Lung microvascular endothelial cell (primary cell): ENCODE results near the gene SAMD1. TPM values are rescaled to one million over a fixed set of nuclear protein-coding genes. Genes with fewer than 3 reads are reported as not detected.

ENCODE experiments used
- DNase-seq, 2 donors: peaks; one replicate each; pipeline versions ENCODE4 v3.0.0 to v3.0.0-alpha.2; 2010; ENCODE audit warnings: low read depth in 2 of 2
- total RNA-seq: library from RNA; depleted of rRNA; stranded (reverse); fragments of >200 nt; gene quantifications from 2 replicates; pipeline ENCODE4 v1.2.1, GENCODE V29; 2014

Gene SAMD1
- 8.3 and 18.3 TPM in 2 replicates for total RNA-seq

DNA sequence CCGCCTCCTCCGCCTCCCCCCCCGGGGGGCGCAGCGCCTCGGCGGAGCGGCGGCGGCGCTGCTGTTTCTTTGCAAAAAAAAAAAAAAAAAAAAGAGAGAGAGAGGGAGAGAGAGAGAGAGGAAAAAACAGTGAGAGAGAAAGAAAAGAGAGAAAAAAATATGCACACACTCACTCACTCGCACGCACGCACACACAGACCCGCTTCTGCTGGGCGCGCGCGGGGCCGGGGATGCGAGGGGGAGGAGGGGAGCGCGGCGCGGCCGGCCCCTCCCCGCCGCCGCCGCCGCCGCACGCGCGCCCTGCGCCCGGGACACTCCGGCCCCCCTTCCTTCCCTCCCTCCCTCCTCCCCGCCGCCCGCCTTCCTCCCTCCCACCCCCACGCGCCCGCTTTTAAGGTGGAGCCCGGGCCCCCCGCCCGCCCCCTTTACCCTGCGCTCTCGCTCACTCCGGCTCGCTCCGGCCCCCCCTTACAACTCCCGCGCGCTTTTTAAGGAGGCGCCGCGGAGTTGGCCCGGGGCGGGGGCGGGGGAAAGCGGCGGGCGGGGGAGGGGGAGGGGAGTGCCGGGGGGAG lies at the start of gene SAMD1:
Gene SAMD1, minus strand, starts transcription at position 243 of the 572 bp plus-strand sequence.
- peak; percentile 86 to 92 for DNase-seq

- DNase-seq = no peak
These were observed 49.4 kb upstream of the SAMD1 start for GRCh38 chr19:14139944-14140343.

DNA sequence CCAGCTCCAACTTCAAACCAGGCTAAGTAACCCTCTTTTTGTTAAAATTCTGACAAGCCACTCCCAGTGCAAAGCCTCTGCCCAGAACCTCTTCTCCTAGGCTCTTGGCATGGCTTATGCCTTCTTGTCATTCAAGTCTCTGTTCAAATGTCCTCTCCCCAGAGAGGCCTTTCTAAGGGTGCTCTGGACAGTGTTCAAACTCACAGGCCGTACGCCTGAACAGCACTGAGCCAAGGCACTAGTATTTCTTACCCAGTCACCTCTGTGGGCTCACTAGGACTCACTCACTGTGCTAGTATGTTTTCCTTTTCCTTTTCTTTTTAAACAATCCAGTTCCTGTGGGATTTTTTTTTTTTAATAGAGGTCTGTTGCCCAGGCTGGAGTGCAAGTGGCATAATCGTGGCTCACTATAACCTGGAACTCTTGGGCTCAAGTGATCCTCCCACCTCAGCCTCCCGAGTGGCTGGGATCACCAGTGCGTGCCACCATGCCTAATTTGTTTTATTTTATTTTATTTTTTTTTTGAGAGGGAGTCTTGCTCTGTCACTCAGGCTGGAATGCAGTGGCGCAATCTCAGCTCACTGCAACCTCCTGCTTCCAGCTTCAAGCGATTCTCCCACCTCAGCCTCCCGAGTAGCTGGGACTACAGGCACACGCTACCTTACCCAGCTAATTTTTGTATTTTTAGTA lies 48.2 kb upstream of the SAMD1 start:
- peak in 1 of 2 donors; percentile 64 for DNase-seq

DNA sequence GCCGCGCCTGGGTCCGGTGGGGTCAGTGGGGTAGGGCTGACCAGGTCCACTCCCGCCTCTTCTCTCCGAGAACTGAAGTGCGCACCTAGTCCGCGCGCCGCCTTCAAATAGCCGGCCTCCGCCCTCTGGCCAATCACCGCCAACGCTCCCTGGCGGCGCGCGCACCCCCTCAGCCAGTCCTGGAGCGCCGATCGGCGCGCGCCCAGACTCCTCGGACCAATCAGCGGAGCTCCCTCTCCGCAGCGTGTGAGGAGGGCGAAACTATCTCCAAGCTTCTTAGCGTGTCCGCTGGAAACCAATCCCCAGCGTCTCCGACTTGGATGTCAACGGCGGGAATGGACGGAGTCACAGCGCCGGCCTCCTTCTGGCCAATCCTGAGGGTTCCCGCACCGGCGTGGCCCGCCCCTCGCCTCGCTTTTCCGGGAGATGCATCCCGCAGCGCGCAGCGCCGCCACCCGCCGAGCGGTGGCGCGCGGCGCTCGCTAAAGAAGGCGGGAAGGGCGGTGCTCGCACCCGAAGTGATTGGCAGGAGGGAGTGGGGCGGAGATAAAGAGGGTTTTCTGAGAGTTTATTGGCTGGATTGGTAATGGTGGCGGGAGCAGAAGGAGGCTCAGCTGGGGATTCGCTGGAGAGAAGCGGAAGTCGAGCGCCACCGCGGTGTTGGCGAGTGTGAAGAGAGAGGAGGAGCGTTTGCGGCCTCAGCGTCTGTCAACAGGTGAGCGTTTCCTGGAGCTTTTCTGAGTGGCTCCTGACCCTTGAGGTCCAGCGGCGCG lies 46.1 kb upstream of the SAMD1 start, which contains the start of gene ASF1B:
Gene ASF1B, minus strand, starts transcription at position 81 of the 773 bp plus-strand sequence. CDS start 133 bp downstream, outside the sequence.
- DNase-seq = peak; percentile 100

DNA sequence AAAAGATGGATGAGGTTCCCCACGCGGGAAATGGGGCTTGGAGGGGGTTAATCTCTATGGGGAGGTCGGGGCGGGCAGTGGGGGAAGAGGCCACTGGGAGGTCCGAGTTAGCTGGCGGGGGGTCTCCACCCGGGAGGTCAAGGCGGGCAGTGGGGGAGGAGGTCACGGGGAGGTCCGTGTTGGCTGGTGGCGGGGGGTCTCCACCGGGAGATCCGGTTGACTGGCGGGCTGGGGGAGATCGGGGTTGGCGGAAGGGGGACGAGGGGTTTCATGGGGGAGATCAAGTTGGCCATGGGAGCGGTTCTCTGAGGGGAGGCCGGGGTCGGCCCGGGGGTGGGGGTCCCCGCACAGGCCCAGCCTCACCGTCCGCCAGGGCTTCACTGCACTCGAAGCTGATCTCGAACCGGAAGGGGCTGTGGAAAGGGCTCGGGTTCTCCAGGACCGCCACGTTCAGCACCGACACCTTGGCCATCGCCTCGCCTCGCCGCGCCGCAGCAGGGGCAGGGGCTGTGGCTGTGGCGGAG lies 45.5 kb upstream of the SAMD1 start:
- DNase-seq = no peak

DNA sequence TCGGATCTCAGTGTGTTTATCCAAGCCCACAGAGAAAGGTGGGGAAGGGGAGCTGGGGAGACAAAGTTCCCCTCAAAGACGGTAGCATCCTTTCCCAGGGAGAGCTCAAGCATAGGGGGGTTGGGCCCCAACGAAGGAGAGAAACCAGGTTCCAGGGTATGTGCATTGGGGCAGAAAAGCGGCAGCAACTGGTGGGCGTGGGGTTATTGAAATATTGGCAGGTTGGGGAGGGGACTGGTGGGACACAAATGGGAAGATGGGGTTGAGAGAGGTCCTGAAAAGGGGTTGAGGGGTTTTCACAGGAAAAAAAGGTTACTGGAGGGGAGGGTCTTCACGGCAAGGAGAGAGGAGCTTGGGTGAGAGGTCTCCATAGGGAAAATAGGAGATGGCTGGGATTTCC lies 44.8 kb upstream of the SAMD1 start:
- DNase-seq = no peak

GRCh38 chr19:14127929-14128509 lies 37.5 kb upstream of the SAMD1 start:
- no peak for DNase-seq

DNA sequence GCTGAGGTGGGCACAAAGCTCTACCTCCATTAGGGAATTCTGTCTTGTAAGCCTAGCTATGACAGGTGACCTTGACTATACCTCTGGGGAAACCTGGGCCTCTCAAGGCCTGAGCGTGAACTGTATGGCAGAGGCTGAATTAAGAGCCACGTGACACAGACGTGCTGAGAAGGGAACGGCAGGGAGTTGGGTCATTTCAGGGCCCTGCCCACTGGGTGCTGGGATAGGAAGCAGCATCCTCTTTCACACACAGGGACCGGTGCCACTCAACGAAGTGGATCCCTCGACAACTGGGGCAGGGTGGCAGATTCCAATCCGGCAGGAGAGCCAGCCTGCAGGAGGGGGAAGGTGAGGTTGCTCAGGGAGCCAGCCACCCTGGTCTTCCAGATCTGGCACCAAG lies 36.6 kb upstream of the SAMD1 start:
- DNase-seq = no peak

DNA sequence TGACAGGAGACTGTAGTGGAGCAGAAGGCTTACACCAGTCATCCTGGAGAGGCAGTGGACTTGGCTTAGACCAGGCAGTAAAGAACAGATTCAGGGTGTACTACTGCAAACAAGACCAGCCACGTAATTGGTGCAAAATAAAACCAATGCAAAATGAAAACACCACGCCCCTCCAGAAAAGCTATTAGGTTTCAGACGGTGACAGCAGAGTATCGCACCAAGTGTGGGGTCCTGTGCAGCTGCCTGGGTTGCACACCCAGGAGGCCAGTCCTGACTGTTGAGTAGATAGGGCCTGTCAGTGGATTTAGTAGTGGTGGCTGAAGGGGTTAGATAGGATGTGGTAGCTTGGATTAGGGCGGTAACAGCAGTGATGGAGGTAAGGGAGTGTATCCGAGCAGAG lies 32.4 kb upstream of the SAMD1 start:
- no peak for DNase-seq

DNA sequence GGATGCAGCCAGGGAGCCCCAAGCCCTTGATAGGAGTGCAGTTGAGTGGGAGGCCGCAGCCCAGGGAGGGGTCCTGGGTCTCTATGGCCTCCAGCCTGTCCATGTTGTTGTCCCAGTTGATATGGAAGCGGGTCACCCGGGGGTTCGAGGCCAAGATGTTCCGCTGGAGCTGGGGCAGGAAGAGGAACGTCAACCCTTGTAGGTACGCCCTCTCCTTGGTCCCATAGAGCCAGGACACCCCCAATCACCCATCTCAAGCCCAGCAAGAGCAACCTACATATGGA lies 29.9 kb upstream of the SAMD1 start:
- no peak for DNase-seq

GRCh38 chr19:14119644-14120496 lies 29.3 kb upstream of the SAMD1 start:
- no peak for DNase-seq

GRCh38 chr19:14119146-14119545 lies 28.6 kb upstream of the SAMD1 start:
- DNase-seq = no peak

DNA sequence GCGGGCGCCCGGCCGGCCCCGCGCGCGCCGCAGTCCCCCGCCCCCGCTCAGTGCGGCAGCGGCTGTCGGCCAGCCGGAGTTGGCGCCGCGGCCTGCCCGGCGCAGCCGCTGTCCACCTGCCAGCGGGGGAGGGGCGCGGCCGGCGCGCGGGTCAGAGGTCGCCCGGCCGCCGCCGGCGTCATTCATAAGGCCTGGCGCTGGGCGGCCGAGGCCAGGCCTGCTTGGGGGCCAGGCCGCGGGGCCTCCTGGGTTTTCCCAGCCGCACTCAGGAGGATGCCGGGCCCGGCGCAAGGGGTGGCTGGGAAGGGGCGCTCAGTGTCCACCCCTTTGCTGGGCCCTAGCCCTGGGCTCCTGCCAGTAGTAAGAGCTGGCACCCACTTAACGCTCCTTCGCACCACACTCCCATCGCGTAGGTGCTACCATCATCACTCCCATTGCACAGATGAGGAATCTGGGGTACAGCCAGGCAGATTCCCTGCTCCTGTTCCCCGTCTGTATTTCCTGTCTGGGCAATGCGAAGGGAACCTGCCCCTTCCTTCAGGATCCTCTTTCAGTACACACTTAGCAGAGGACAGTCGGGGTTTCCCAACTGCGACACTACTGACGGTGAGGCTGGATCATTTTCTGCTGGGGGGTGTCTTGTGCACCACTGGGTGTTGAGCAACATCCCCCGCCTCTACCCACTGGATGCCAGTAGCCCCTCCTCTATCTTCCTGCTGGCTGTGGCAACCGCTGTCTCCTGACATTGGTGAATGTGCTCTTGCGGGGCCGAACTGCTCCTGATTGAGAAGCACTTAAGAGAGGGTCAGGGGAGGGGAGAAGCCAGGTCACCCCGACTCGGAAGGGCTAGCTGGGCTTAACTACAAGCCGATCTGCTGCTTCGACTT lies 27.9 kb upstream of the SAMD1 start:
- peak; percentile 80 to 89 for DNase-seq

- DNase-seq = peak; percentile 99 to 100
These were observed 27.2 kb upstream of the SAMD1 start, which contains the start of gene PRKACA for GRCh38 chr19:14117668-14118164. Gene PRKACA (minus strand): TSS chr19:14117762. CDS start chr19:14117547, 215 bp downstream.

GRCh38 chr19:14116918-14117578 lies 26.5 kb upstream of the SAMD1 start:
- no peak for DNase-seq

GRCh38 chr19:14116525-14116917 lies 26.0 kb upstream of the SAMD1 start:
- no peak for DNase-seq

DNA sequence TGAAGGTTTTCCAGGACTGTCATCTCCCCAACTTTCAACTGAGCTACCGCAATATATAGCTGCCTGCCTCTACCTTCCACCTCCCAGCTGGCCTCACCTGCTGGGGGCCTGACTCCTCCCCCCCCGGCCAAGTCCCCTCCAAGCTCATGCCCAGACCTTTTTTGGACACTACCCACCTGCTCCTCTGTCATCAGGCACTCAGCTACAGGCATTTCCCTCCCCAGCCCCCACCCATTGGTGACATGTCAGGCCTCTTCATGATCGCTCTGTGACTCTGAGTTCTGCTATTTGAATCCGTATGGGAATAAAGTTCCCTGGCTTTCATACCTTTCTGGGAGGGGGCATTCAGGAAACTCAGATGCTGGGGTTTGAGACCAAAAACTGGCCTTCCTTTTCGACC lies 25.2 kb upstream of the SAMD1 start:
- DNase-seq = no peak

GRCh38 chr19:14114854-14115253 lies 24.3 kb upstream of the SAMD1 start:
- DNase-seq = peak; percentile 47 to 60

DNA sequence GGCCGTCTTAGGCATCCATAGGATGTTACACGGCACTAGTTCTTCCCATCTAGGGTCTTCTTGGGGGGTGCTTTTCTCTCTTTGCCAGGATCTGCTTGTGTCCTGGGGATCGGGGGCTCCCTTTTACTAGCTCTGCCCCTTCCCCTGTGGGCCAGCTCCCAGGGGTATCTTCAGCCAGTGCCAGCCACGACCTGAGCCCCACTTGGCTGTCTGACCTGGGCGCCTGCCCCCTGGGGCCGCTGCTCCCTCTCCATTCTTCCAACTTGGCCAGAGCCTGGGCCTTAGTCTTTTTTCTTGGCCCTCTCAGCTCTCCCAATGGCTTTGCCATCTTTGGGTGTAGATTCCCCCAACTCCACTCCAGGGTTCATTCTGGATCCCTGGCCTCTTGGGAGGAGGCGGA lies 23.9 kb upstream of the SAMD1 start:
- no peak for DNase-seq
